A549 treated with Hydrocortisone at 1 μM for 4 hours (cell line): ENCODE data around the gene DCD. TPM values are rescaled to one million over a fixed set of nuclear protein-coding genes. Genes with fewer than 3 reads are reported as not detected.

Experiments
- total RNA-seq: library from RNA; stranded (reverse); fragments of 200-300 nt; extraction: Qiagen RNA extraction; gene quantifications from 5 replicates; pipeline ENCODE4 v1.2.3, GENCODE V29; 2022

The DCD gene, protein sequence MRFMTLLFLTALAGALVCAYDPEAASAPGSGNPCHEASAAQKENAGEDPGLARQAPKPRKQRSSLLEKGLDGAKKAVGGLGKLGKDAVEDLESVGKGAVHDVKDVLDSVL
- not detected in 5 replicates for total RNA-seq

DNA sequence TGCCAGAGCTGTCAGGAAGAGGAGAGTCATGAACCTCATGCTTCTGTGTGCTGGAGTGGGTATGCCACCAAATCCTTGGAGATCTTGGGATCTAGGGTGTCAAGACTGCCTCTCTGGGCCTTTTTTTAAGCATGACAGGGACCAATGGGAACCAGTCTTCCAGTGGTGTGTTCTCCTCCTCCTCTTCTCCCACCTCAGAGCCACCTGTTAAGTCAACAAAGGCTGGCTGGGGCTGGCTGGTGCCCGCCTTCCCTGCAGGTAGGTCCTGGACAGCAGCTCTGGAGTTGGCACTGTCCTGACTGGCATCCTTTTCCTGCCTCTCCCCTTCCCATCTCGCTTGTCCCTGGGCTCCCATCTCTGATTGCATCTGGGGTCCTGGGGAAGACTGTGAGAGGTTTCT, at the start of gene DCD:
Gene DCD (minus strand): TSS at position 101 of the 400 bp plus-strand sequence. CDS start 62 bp downstream, at position 39.

GRCh38 chr12:54634795-54635194, 13.4 kb downstream of the DCD start, which contains the start of gene LACRT:
Gene LACRT, minus strand, starts transcription at chr12:54634895. Its CDS starts 54 bp downstream, at chr12:54634841.

Other genes with a start within 250 kb of the DCD start
- 213 to 334 TPM (median 292 TPM) in 5 replicates for gene ITGA5, start 229.1 kb downstream of the DCD start, total RNA-seq
- not detected in 5 replicates for gene GTSF1, start 174.8 kb downstream of the DCD start, total RNA-seq
- not detected in 5 replicates for gene NCKAP1L, start 150.6 kb downstream of the DCD start, total RNA-seq
- gene PDE1B, start 98.8 kb downstream of the DCD start, total RNA-seq, result 0.03 to 0.10 TPM in 2 of 5 replicates, not detected in the others
- gene PPP1R1A, start 59.7 kb downstream of the DCD start, total RNA-seq, result 0.07 to 0.33 TPM (median 0.13 TPM) in 5 replicates
- gene LACRT, start 13.5 kb downstream of the DCD start, total RNA-seq, result not detected in 5 replicates
- gene MUCL1, start 206.2 kb upstream of the DCD start, total RNA-seq, result not detected in 5 replicates